IMR-90 (cell line): Measurements from ENCODE around the gene FAM186B.

Source experiments
- POLR2A ChIP-seq: IDR thresholded peaks from 2 replicates; pipeline ENCODE4 v1.6.1; 2012; ENCODE audit warnings: mild to moderate bottlenecking, low read depth, low read length
- TF ChIP-seq, protein P1 (sequence below): conservative IDR thresholded peaks from 2 replicates; pipeline ENCODE4 v1.5.1; 2012; ENCODE audit warnings: mild to moderate bottlenecking, low read depth, low read length, improper control_type of control experiment

DNA sequence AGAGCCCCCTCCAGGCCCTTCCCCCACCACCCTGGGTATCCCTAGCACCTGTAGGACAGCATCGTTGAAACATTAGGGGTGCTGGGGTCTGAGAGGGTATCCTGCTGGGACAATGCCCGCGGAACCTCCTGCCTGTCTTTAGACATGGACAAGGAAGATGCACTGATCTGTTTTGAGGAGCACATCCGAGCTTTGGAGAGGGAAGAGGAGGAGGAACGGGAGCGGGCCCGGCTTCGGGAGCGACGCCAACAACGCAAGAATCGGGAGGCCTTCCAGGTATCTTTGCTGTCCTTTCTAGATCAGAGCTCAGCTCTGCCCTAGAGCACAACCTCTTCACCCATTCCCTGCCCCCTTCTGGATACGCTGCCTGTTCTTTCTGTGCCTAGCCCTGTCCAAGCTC lies 31.1 kb upstream of the FAM186B start:
- TF ChIP-seq, protein P1, sequence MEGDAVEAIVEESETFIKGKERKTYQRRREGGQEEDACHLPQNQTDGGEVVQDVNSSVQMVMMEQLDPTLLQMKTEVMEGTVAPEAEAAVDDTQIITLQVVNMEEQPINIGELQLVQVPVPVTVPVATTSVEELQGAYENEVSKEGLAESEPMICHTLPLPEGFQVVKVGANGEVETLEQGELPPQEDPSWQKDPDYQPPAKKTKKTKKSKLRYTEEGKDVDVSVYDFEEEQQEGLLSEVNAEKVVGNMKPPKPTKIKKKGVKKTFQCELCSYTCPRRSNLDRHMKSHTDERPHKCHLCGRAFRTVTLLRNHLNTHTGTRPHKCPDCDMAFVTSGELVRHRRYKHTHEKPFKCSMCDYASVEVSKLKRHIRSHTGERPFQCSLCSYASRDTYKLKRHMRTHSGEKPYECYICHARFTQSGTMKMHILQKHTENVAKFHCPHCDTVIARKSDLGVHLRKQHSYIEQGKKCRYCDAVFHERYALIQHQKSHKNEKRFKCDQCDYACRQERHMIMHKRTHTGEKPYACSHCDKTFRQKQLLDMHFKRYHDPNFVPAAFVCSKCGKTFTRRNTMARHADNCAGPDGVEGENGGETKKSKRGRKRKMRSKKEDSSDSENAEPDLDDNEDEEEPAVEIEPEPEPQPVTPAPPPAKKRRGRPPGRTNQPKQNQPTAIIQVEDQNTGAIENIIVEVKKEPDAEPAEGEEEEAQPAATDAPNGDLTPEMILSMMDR, result no peak
- TF ChIP-seq POLR2A, result no peak
